H9 (cell line): ENCODE data around the gene ZNF491. TPM values are rescaled to one million over a fixed set of nuclear protein-coding genes. Genes with fewer than 3 reads are reported as not detected.

Experiments used
- DNase-seq: peaks from one replicate; pipeline ENCODE4 v3.0.0-alpha.2; 2017
- H2AFZ ChIP-seq: one replicate; pipeline ENCODE4 v1.6.1; 2013; ENCODE audit warnings: mild to moderate bottlenecking, low read length, control low read depth, moderate library complexity
- H2AK5ac ChIP-seq: 2 replicates; pipeline ENCODE4 v1.6.1; 2013; ENCODE audit warnings: low read length, control low read depth, mixed read lengths; ENCODE audit not compliant: insufficient read length
- H2BK120ac ChIP-seq: one replicate; pipeline ENCODE4 v1.6.1; 2013; ENCODE audit warnings: low read depth, mild to moderate bottlenecking, low read length, control low read depth, inconsistent platforms; ENCODE audit not compliant: poor library complexity, severe bottlenecking
- H2BK12ac ChIP-seq: 2 replicates; pipeline ENCODE4 v1.6.1; 2013; ENCODE audit warnings: low read length, control low read depth, mixed read lengths, low read depth; ENCODE audit not compliant: insufficient read length
- H2BK15ac ChIP-seq: 2 replicates; pipeline ENCODE4 v1.6.1; 2013; ENCODE audit warnings: low read depth, low read length, control low read depth
- H2BK20ac ChIP-seq: one replicate; pipeline ENCODE4 v1.6.1; 2013; ENCODE audit warnings: low read depth, mild to moderate bottlenecking, low read length, control low read depth, inconsistent platforms; ENCODE audit not compliant: poor library complexity, severe bottlenecking
- H2BK5ac ChIP-seq: 2 replicates; pipeline ENCODE4 v1.6.1; 2013; ENCODE audit warnings: low read length, control low read depth, mixed read lengths; ENCODE audit not compliant: insufficient read length
- H3K14ac ChIP-seq: 2 replicates; pipeline ENCODE4 v1.6.1; 2013; ENCODE audit warnings: low read length, control low read depth; ENCODE audit not compliant: insufficient read depth
- H3K18ac ChIP-seq: 2 replicates; pipeline ENCODE4 v1.6.1; 2013; ENCODE audit warnings: low read depth, mild to moderate bottlenecking, mixed read lengths, low read length, control low read depth; ENCODE audit not compliant: insufficient read length
- H3K23ac ChIP-seq: 2 replicates; pipeline ENCODE4 v1.6.1; 2013; ENCODE audit warnings: low read length, control low read depth, mixed read lengths, low read depth; ENCODE audit not compliant: insufficient read length
- H3K23me2 ChIP-seq: 2 replicates; pipeline ENCODE4 v1.6.1; 2013; ENCODE audit warnings: low read depth, mild to moderate bottlenecking, mixed read lengths, low read length, control low read depth; ENCODE audit not compliant: insufficient read length, poor library complexity, severe bottlenecking
- H3K27ac ChIP-seq: 2 replicates; pipeline ENCODE4 v1.5.1; 2013; ENCODE audit warnings: low read length, control low read depth, mixed read lengths, low read depth; ENCODE audit not compliant: insufficient read length
- H3K27me3 ChIP-seq: 2 replicates; pipeline ENCODE4 v1.6.1; 2013; ENCODE audit warnings: low read length, control low read depth, inconsistent platforms; ENCODE audit not compliant: insufficient read depth
- H3K4ac ChIP-seq: 2 replicates; pipeline ENCODE4 v1.6.1; 2013; ENCODE audit warnings: low read depth, mild to moderate bottlenecking, control low read depth, inconsistent platforms, low read length, moderate library complexity
- H3K4me1 ChIP-seq: 2 replicates; pipeline ENCODE4 v1.6.1; 2013; ENCODE audit warnings: low read length, control low read depth, inconsistent platforms; ENCODE audit not compliant: insufficient read depth
- H3K4me2 ChIP-seq: 2 replicates; pipeline ENCODE4 v1.6.1; 2013; ENCODE audit warnings: low read length, control low read depth, mixed read lengths; ENCODE audit not compliant: insufficient read length, insufficient read depth
- H3K56ac ChIP-seq: 2 replicates; pipeline ENCODE4 v1.6.1; 2013; ENCODE audit warnings: low read depth, mild to moderate bottlenecking, mixed read lengths, low read length, control low read depth; ENCODE audit not compliant: insufficient read length
- H3K79me1 ChIP-seq: 2 replicates; pipeline ENCODE4 v1.6.1; 2013; ENCODE audit warnings: low read depth, mild to moderate bottlenecking, moderate library complexity, low read length, control low read depth, inconsistent platforms; ENCODE audit not compliant: insufficient read depth, poor library complexity, severe bottlenecking
- H3K79me2 ChIP-seq: 2 replicates; pipeline ENCODE4 v1.6.1; 2013; ENCODE audit warnings: low read length, control low read depth, inconsistent platforms; ENCODE audit not compliant: insufficient read depth
- H3K9ac ChIP-seq: 2 replicates; pipeline ENCODE4 v1.6.1; 2013; ENCODE audit warnings: low read length, control low read depth, mixed read lengths; ENCODE audit not compliant: insufficient read length; ENCODE audit errors: extremely low read depth
- H3K9me3 ChIP-seq: one replicate; pipeline ENCODE4 v1.6.1; 2013; ENCODE audit warnings: low read depth, low read length, inconsistent platforms; ENCODE audit not compliant: control insufficient read depth
- H3T11ph ChIP-seq: one replicate; pipeline ENCODE4 v1.6.1; 2013; ENCODE audit warnings: mild to moderate bottlenecking, low read length, control low read depth, inconsistent platforms
- H4K20me1 ChIP-seq: one replicate; pipeline ENCODE4 v1.6.1; 2013; ENCODE audit not compliant: control insufficient read depth, insufficient read length, insufficient read depth
- H4K5ac ChIP-seq: 2 replicates; pipeline ENCODE4 v1.6.1; 2013; ENCODE audit warnings: low read depth, mild to moderate bottlenecking, mixed read lengths, low read length, control low read depth; ENCODE audit not compliant: insufficient read length
- H4K8ac ChIP-seq: replicated peaks from 2 replicates; pipeline ENCODE4 v1.6.1; 2013; ENCODE audit warnings: low read length, control low read depth, mixed read lengths, low read depth; ENCODE audit not compliant: insufficient read length
- H4K91ac ChIP-seq: 2 replicates; pipeline ENCODE4 v1.6.1; 2013; ENCODE audit warnings: low read depth, mild to moderate bottlenecking, moderate library complexity, mixed read lengths, low read length, control low read depth; ENCODE audit not compliant: insufficient read length
- H3K27ac Mint-ChIP-seq, 3 experiments: 2 replicates in 2 of 3; 3 replicates in 1 of 3; pipeline ENCODE4 v1.8.0; 2020 to 2021; ENCODE audit warnings: mixed read lengths in 3 of 3, mild to moderate bottlenecking in 1 of 3, moderate library complexity in 1 of 3
- H3K27me3 Mint-ChIP-seq: 2 replicates; pipeline ENCODE4 v1.8.0; 2021; ENCODE audit warnings: low read depth, mild to moderate bottlenecking, moderate library complexity, mixed read lengths
- H3K36me3 Mint-ChIP-seq, 3 experiments: 2 replicates in 2 of 3; 3 replicates in 1 of 3; pipeline ENCODE4 v1.8.0; 2020 to 2021; ENCODE audit warnings: low read depth in 3 of 3, mixed read lengths in 3 of 3; ENCODE audit not compliant: insufficient read depth in 1 of 3
- H3K4me1 Mint-ChIP-seq, 2 experiments: 2 replicates each; pipeline ENCODE4 v1.8.0; 2020; ENCODE audit warnings: mixed read lengths in 2 of 2
- H3K4me3 Mint-ChIP-seq, 2 experiments: 2 replicates in 1 of 2; 3 replicates in 1 of 2; pipeline ENCODE4 v1.8.0; 2020 to 2021; ENCODE audit warnings: mild to moderate bottlenecking in 2 of 2, mixed read lengths in 2 of 2, moderate library complexity in 1 of 2
- H3K9me3 Mint-ChIP-seq, 2 experiments: 2 replicates in 1 of 2; 3 replicates in 1 of 2; pipeline ENCODE4 v1.8.0; 2020; ENCODE audit warnings: mild to moderate bottlenecking in 2 of 2, mixed read lengths in 2 of 2, moderate library complexity in 1 of 2
- total RNA-seq: library from RNA; stranded (reverse); gene quantifications from 2 replicates; pipeline ENCODE4 v1.2.1, GENCODE V29; 2021
- TF ChIP-seq, protein P1 (sequence below): fragments of 200-600 bp; sonication (generic); conservative IDR thresholded peaks from 3 replicates; pipeline ENCODE4 v1.8.0; 2021; ENCODE audit warnings: antibody characterized with exemption, mild to moderate bottlenecking

ZNF491 gene
- total RNA-seq, 1 experiment from 2014 or later = 0.77 TPM

DNA sequence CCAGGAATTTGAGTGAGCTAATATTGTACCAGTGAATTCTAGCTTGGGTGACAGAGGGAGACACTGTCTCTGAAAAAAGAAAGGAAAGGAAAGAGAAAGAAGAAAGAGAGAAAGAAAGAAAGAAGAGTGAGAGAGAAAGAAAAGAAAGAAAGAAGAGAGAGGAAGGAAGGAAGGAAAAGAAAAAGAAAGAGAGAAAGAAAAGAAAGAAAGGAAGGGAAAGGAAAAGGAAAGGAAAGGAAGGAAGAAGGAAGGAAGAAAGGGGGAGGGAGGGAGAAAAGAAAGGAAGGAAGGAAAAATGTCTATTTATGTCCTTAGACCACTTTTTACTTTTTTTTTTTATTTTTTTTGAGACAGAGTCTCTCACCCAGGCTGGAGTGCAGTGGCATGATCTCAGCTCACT is 5.4 kb upstream of the ZNF491 start:
- Mint-ChIP-seq H3K4me3 (no peak overlapping the region), H3K9me3 (peaks cover 22 to 24% of the 10 kb centered on the region in 2 experiments), H3K27ac (no peak overlapping the region), H3K4me1 (peaks cover 10% of the 10 kb centered on the region in 2 experiments), H3K27me3 (peaks cover 53% of the 10 kb centered on the region), H3K36me3 (no peaks in the 10 kb centered on the region)
- H3K4ac ChIP-seq = no peak overlapping the region
- peaks cover 3% of the 10 kb centered on the region for H3K23me2 ChIP-seq
- no peak overlapping the region for H3K18ac ChIP-seq
- H2AK5ac ChIP-seq = no peak overlapping the region
- H2BK12ac ChIP-seq = no peak overlapping the region
- no peak overlapping the region for H3T11ph ChIP-seq
- H3K79me2 ChIP-seq = no peaks in the 10 kb centered on the region
- no peak overlapping the region for H2BK20ac ChIP-seq
- H3K9me3 ChIP-seq = no peaks in the 10 kb centered on the region
- H3K4me1 ChIP-seq = 0 out of 2 replicates have a peak, but pooled peaks cover under 1% of the 10 kb centered on the region
- H3K56ac ChIP-seq = no peak overlapping the region
- H3K23ac ChIP-seq = no peak overlapping the region
- H4K20me1 ChIP-seq = no peaks in the 10 kb centered on the region
- TF ChIP-seq, protein P1, sequence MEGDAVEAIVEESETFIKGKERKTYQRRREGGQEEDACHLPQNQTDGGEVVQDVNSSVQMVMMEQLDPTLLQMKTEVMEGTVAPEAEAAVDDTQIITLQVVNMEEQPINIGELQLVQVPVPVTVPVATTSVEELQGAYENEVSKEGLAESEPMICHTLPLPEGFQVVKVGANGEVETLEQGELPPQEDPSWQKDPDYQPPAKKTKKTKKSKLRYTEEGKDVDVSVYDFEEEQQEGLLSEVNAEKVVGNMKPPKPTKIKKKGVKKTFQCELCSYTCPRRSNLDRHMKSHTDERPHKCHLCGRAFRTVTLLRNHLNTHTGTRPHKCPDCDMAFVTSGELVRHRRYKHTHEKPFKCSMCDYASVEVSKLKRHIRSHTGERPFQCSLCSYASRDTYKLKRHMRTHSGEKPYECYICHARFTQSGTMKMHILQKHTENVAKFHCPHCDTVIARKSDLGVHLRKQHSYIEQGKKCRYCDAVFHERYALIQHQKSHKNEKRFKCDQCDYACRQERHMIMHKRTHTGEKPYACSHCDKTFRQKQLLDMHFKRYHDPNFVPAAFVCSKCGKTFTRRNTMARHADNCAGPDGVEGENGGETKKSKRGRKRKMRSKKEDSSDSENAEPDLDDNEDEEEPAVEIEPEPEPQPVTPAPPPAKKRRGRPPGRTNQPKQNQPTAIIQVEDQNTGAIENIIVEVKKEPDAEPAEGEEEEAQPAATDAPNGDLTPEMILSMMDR = no peak
- no peak overlapping the region for H2BK5ac ChIP-seq
- no peaks in the 10 kb centered on the region for H3K27me3 ChIP-seq
- H3K14ac ChIP-seq = no peak overlapping the region
- H2BK120ac ChIP-seq = no peak overlapping the region
- H4K91ac ChIP-seq = no peak overlapping the region
- DNase-seq = no peak
- H4K5ac ChIP-seq = no peak overlapping the region
- no peak overlapping the region for H2BK15ac ChIP-seq
- no peak overlapping the region for H2AFZ ChIP-seq
- H4K8ac ChIP-seq = no peak overlapping the region
- no peak overlapping the region for H3K9ac ChIP-seq
- H3K79me1 ChIP-seq = no peaks in the 10 kb centered on the region
- no peak overlapping the region for H3K4me2 ChIP-seq
- no peak overlapping the region for H3K27ac ChIP-seq
